GM19043 (cell line): ENCODE results near the gene OR51A7.
"Not testable (repeated sequence)": the region's sequence is repeated elsewhere in the genome, so short reads cannot be mapped to it uniquely, and the experiment has no call there.

Experiments used
- ATAC-seq: cut with Tn5 transposase; IDR thresholded peaks from one replicate; pipeline ENCODE4 v1.9.1; 2021; ENCODE audit warnings: low read depth; ENCODE audit not compliant: unreplicated experiment

OR51A7 gene

GRCh38 chr11:4903484-4903883 is at the start of gene OR51A7:
OR51A7 (plus strand) TSS chr11:4903783; CDS start chr11:4907370, 3,587 bp downstream.
- ATAC-seq: no peak

GRCh38 chr11:4854286-4854685 is 49.3 kb upstream of the OR51A7 start:
- ATAC-seq: not testable (repeated sequence)

GRCh38 chr11:4862447-4863236 is 40.9 kb upstream of the OR51A7 start:
- ATAC-seq: no peak

GRCh38 chr11:4863876-4864275 is 39.7 kb upstream of the OR51A7 start:
- no peak for ATAC-seq

GRCh38 chr11:4865855-4866254 is 37.7 kb upstream of the OR51A7 start:
- no peak for ATAC-seq

GRCh38 chr11:4881188-4881587 is 22.4 kb upstream of the OR51A7 start:
- ATAC-seq: no peak

- ATAC-seq: no peak
Observed at GRCh38 chr11:4881860-4882500, 21.6 kb upstream of the OR51A7 start, which contains the start of gene OR51T1. OR51T1 (plus strand) TSS chr11:4881900; CDS start chr11:4881900, 0 bp downstream.

- no peak for ATAC-seq
Observed at GRCh38 chr11:4882543-4882942, 21.0 kb upstream of the OR51A7 start.

- ATAC-seq: no peak
Observed at GRCh38 chr11:4884361-4884760, 19.2 kb upstream of the OR51A7 start.

GRCh38 chr11:4886186-4886585 is 17.4 kb upstream of the OR51A7 start:
- no peak for ATAC-seq

- ATAC-seq: no peak
Observed at GRCh38 chr11:4887591-4887990, 16.0 kb upstream of the OR51A7 start.

GRCh38 chr11:4890279-4890678 is 13.3 kb upstream of the OR51A7 start:
- no peak for ATAC-seq

- no peak for ATAC-seq
Observed at GRCh38 chr11:4891996-4892640, 11.5 kb upstream of the OR51A7 start.

- ATAC-seq: no peak
Observed at GRCh38 chr11:4916581-4916980, 13.0 kb downstream of the OR51A7 start.

- ATAC-seq: no peak
Observed at GRCh38 chr11:4919250-4919649, 15.7 kb downstream of the OR51A7 start, which contains the start of gene OR51G2. OR51G2 (minus strand) TSS chr11:4919350; CDS start chr11:4915663, 3,687 bp downstream.

GRCh38 chr11:4921796-4922195 is 18.2 kb downstream of the OR51A7 start:
- no peak for ATAC-seq

- ATAC-seq: no peak
Observed at GRCh38 chr11:4922304-4922703, 18.7 kb downstream of the OR51A7 start.

- no peak for ATAC-seq
Observed at GRCh38 chr11:4924239-4924638, 20.7 kb downstream of the OR51A7 start, which contains the start of gene OR51G1. OR51G1 (minus strand) TSS chr11:4924339; CDS start chr11:4924339, 0 bp downstream.

GRCh38 chr11:4926608-4927007 is 23.0 kb downstream of the OR51A7 start:
- ATAC-seq: no peak

GRCh38 chr11:4932751-4933150 is 29.2 kb downstream of the OR51A7 start:
- ATAC-seq: no peak

- no peak for ATAC-seq
Observed at GRCh38 chr11:4936745-4937144, 33.2 kb downstream of the OR51A7 start.
